HUES6 (cell line): ENCODE results near the gene PPM1H.

ENCODE experiments used
- H3K27ac ChIP-seq: 2 replicates; pipeline ENCODE4 v1.7.0; 2013; ENCODE audit warnings: low read depth, mild to moderate bottlenecking, low read length, inconsistent platforms
- H3K27me3 ChIP-seq: 2 replicates; pipeline ENCODE4 v1.6.1; 2013; ENCODE audit warnings: low read length; ENCODE audit not compliant: control insufficient read depth, insufficient read depth
- H3K36me3 ChIP-seq: 2 replicates; pipeline ENCODE4 v1.6.1; 2013; ENCODE audit warnings: low read length; ENCODE audit not compliant: control insufficient read depth, insufficient read depth
- H3K4me1 ChIP-seq: 2 replicates; pipeline ENCODE4 v1.6.1; 2013; ENCODE audit warnings: low read length; ENCODE audit not compliant: control insufficient read depth, insufficient read depth
- H3K4me3 ChIP-seq: 2 replicates; pipeline ENCODE4 v1.5.1; 2013; ENCODE audit warnings: low read depth, low read length
- H3K9ac ChIP-seq: one replicate; pipeline ENCODE4 v1.6.1; 2013; ENCODE audit warnings: mild to moderate bottlenecking, low read length
- H3K9me3 ChIP-seq: 2 replicates; pipeline ENCODE4 v1.6.1; 2013; ENCODE audit warnings: low read depth, low read length; ENCODE audit not compliant: control insufficient read depth, insufficient read depth

PPM1H gene

DNA sequence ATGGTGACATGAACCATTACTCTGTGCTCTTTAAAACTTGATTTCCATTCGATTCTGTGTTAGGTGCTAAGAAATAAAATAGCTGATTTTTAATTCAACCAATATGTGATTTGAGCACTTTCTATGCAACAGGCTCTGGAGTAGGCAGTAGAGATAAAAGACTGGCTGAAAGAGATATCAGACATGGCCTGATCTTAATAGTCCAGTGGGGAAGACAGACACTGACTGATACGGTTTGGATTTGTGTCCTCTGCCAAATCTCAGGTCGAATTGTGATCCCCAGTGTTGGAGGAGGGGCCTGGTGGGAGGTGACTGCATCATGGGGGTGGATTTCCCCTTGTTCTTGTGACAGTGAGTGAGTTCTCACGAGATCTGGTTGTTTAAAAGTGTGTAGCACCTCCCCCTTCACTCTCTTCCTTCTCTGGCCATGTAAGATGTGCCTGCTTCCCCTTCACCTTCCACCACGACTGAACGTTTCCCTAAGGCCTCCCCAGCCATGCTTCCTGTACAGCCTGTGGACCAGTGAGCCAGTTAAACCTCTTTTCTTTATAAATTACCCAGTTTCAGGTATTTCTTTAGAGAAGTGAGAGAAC is 128.6 kb downstream of the PPM1H start:
- Histone ChIP-seq H3K4me3 (no peak overlapping the region), H3K27ac (no peak overlapping the region), H3K27me3 (no peaks in the 10 kb centered on the region), H3K4me1 (no peaks in the 10 kb centered on the region), H3K9me3 (no peaks in the 10 kb centered on the region; the same call in 1 of the 2 replicates), H3K36me3 (no peaks in the 10 kb centered on the region; the same call in 1 of the 2 replicates), H3K9ac (no peak overlapping the region)

DNA sequence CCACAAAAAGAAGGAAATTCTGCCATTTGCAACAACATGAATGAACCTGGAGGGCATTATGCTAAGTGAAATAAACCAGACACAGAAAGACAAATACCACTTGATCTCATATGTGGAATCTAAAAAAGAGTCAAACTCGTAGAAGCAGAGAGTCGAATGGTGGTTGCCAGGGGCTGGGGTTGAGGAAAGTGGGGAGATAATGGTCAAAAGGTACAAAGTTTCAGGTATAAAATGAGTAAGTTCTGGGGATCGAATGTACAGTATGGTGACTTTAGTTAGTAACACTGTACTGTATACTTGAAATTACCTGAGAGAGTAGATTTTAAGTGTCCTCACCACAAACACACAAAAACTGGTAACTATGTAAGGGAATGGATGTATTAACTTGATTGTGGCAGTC is 129.4 kb downstream of the PPM1H start:
- H3K4me3 ChIP-seq = no peak overlapping the region
- no peaks in the 10 kb centered on the region; the same call in 1 of the 2 replicates for H3K36me3 ChIP-seq
- H3K9ac ChIP-seq = no peak overlapping the region
- no peaks in the 10 kb centered on the region for H3K27me3 ChIP-seq
- H3K27ac ChIP-seq = no peak overlapping the region
- H3K9me3 ChIP-seq = no peaks in the 10 kb centered on the region; the same call in 1 of the 2 replicates
- H3K4me1 ChIP-seq = no peaks in the 10 kb centered on the region

DNA sequence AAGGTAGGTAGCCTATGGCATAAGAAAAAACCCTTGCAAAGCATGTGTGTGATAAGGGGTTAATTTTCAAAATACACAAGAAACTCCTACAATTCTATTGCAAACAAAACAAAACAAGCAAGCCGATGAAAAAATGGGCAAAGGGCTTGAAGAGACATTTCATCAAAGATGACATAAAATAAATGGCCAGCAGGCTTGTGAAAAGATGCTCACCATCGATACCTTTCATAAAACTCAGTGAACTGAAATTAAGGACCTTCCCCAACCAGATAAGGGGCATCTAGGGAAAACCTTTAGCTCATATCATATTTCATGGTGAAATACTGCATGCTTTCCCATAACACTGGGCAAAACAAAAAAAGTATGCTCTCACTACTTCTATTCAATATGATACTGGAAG is 131.2 kb downstream of the PPM1H start:
- Histone ChIP-seq H3K9me3 (no peaks in the 10 kb centered on the region; the same call in 1 of the 2 replicates), H3K27ac (no peak overlapping the region), H3K36me3 (no peaks in the 10 kb centered on the region; the same call in 1 of the 2 replicates), H3K4me1 (peaks cover 2% of the 10 kb centered on the region), H3K27me3 (no peaks in the 10 kb centered on the region), H3K4me3 (no peak overlapping the region), H3K9ac (no peak overlapping the region)

DNA sequence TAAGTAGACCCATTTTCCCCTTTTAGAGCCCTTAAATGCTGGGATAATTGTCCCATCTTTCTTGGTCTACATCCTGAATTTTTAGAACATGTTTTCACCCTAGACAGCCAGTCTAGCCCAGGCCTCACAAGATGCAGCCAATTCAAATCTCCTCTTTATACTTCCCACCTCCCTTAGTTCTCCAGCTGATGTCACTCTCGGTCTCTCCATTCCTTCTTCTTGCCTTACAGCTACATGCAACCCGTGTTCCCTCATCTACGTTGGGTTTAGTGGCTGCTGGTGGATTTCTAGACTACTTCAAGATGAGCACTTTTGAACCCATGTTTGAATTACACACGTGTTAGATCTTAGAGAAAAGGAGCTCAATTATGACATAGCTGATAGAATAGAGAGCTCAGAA is 132.0 kb downstream of the PPM1H start:
- Histone ChIP-seq H3K27ac (no peak overlapping the region), H3K9ac (no peak overlapping the region), H3K4me1 (peaks cover 9% of the 10 kb centered on the region)

DNA sequence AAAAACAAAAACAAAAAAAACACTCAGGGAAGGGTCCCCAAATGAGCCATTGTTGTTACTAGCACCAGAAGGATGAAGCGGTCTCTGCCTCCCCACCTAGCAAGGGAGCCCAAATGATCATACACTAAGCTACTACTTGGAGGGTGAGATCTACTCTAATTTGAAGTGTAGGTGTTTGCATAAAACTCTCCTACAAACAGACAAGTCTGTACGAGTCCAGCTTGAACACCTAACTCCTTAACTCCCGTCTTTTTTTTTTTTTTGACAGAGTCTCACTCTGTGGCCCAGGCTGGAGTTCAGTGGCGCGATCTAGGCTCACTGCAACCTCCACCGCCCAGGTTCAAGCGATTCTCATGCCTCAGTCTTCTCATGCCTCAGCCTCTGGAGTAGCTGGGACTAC is 132.6 kb downstream of the PPM1H start:
- H3K9me3 ChIP-seq = no peaks in the 10 kb centered on the region; the same call in 1 of the 2 replicates
- no peak overlapping the region for H3K27ac ChIP-seq
- H3K36me3 ChIP-seq = no peaks in the 10 kb centered on the region; the same call in 1 of the 2 replicates
- H3K4me1 ChIP-seq = peaks cover 9% of the 10 kb centered on the region
- H3K4me3 ChIP-seq = no peak overlapping the region
- H3K27me3 ChIP-seq = no peaks in the 10 kb centered on the region
- H3K9ac ChIP-seq = no peak overlapping the region

More for the DNA sequence above, 132.0 kb downstream of the PPM1H start:
- no peaks in the 10 kb centered on the region; the same call in 1 of the 2 replicates for H3K9me3 ChIP-seq
- no peaks in the 10 kb centered on the region for H3K27me3 ChIP-seq
- no peak overlapping the region for H3K4me3 ChIP-seq
- H3K36me3 ChIP-seq = no peaks in the 10 kb centered on the region; the same call in 1 of the 2 replicates

DNA sequence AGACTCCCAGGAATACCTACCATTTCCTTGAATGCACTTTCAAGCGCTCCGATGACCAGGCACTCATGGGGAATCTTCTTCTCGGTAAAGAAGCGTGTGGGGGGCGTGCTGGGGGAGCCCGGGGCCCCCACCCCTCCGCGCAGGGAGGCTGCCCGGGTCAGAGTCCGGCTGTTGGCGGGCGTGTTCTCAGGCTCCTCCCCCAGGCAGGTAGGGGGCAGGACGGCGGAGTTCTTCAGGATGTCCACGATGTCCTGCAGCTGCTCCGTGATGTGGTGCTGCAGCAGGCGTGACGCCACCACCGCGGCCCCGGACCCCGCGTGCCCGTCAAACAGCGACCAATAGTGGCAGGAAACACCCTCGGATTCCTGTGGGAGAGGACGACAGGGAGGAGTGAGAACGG is 133.2 kb downstream of the PPM1H start:
- peaks cover 3% of the 10 kb centered on the region; the same call in 1 of the 2 replicates for H3K36me3 ChIP-seq
- H3K4me1 ChIP-seq = peaks cover 9% of the 10 kb centered on the region
- no peak overlapping the region for H3K27ac ChIP-seq
- H3K27me3 ChIP-seq = no peaks in the 10 kb centered on the region
- no peak overlapping the region for H3K9ac ChIP-seq
- no peaks in the 10 kb centered on the region; the same call in 1 of the 2 replicates for H3K9me3 ChIP-seq
- no peak overlapping the region for H3K4me3 ChIP-seq

DNA sequence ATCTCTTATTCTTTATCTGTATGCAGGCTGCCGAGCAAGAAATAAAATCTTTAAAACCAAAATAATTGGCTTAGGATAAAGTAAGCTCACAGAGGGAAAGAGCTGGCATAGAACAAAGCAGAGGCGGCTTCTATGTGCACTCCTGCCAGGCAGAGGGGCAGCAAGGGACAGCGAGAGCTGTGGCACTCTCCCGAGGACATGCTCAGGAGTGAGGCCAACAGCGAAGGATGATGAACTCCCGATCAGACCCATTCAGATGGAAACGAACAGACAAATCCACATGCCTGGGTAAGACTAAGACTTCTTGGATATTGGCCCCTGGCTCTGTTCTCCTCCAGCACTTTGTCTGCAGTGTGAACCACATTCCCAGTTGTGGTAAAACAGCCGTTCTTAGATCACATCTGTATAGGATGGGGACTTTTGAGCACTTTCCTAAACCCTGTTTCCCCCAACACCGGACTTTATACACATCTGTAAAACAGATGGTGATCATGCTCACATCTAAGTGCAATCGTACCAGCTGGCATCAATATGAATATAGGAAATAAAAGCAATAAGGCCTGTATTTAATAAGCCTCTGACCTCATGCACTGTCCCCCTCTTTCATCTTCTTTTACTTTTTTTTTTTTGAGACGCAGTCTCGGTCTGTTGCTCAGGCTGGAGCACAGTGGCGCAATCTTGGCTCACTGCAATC is 134.1 kb downstream of the PPM1H start:
- Histone ChIP-seq H3K4me3 (no peak overlapping the region), H3K4me1 (peaks cover 9% of the 10 kb centered on the region), H3K27me3 (no peaks in the 10 kb centered on the region), H3K36me3 (0 out of 2 replicates have a peak, but pooled peaks cover 3% of the 10 kb centered on the region), H3K9ac (no peak overlapping the region), H3K27ac (no peak overlapping the region), H3K9me3 (no peaks in the 10 kb centered on the region)

DNA sequence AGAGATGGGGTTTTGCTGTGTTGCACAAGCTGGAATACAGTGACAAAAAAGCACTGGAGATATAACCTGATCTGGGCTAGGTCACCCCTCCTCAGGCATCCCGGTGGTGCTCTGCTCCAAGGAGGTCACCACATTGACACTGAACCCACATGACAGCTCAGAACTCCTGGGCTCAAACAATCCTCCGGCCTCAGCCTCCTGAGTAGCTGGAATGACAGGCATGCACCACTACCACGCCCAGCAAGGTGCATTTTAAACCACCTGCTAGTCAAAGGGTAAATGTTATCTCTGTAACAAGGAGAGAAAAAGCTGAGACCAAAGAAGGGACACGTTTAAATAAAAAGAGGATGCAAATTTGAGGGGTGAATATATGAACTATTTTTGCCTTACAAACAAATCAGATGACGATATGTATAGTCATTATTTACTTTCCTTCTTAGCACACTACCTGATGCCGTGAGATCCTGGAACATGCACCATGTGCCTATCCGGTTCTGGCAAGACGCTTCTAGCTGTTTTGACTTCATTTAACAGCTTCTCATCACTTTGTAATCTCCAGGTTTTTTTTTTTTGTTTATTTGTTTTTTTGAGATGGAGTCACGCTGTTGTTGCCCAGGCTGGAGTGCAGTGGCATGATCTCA is 135.1 kb downstream of the PPM1H start:
- H3K27me3 ChIP-seq = no peaks in the 10 kb centered on the region
- H3K4me3 ChIP-seq = no peak overlapping the region
- no peak overlapping the region for H3K27ac ChIP-seq
- H3K4me1 ChIP-seq = peaks cover 9% of the 10 kb centered on the region
- 0 out of 2 replicates have a peak, but pooled peaks cover 3% of the 10 kb centered on the region for H3K36me3 ChIP-seq
- H3K9me3 ChIP-seq = no peaks in the 10 kb centered on the region
- H3K9ac ChIP-seq = no peak overlapping the region

DNA sequence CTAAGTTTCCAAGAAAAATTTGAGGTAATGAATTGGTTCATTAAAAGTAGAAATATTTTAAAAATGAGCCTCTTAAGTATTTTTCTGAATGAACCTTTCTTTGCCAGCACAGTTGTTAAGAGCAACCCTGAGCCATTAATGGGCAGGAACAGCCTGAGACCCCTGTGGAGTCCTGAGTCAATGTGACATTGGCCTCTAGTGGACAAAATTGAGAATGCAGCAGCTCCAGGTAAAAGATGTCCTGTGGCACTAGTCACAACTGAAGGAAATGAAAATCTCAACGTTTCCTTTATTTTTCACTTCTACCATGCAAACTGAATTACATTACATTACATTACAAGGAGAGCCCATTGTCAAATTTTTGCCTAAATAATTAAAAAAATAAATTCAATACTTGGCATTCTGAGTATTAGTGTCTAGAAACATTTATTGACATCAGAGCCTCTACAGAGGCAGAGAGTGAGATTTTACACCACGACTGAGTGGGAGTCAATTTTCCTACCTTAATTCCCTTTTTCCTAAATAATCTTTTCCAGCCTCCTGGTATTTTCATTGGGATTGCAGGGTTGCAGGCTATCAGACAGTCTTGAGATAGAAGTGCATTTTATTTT is 135.7 kb downstream of the PPM1H start:
- Histone ChIP-seq H3K27me3 (no peaks in the 10 kb centered on the region), H3K4me3 (no peak overlapping the region), H3K9me3 (no peaks in the 10 kb centered on the region), H3K36me3 (0 out of 2 replicates have a peak, but pooled peaks cover 3% of the 10 kb centered on the region), H3K27ac (no peak overlapping the region), H3K4me1 (peaks cover 15% of the 10 kb centered on the region), H3K9ac (no peak overlapping the region)

DNA sequence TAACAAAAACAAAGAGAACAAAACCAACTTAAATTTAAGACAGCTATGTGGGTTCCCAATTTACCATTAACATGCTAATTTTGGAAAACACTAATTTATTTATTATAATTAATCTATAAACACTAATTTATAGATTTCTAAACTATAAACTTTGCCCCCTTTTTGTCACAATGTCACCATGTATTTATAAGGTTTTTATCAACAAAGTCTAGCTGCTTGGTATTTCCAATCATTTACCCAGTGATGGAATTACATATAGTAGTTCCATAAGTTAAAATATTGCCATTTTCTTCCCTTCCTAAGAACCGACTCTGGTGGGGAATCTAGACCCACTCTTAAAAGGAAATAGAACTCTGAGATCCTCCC is 140.7 kb downstream of the PPM1H start:
- no peak overlapping the region for H3K9ac ChIP-seq
- H3K4me3 ChIP-seq = no peak overlapping the region
- no peaks in the 10 kb centered on the region for H3K27me3 ChIP-seq
- no peaks in the 10 kb centered on the region for H3K9me3 ChIP-seq
- 0 out of 2 replicates have a peak, but pooled peaks cover 3% of the 10 kb centered on the region for H3K36me3 ChIP-seq
- peaks cover 28% of the 10 kb centered on the region for H3K4me1 ChIP-seq
- H3K27ac ChIP-seq = no peak overlapping the region
